Thyroid gland (tissue), 4 donors: ENCODE data around the gene PNPLA2.

Source experiments
- POLR2A ChIP-seq, 2 donors: fragments of 450-650 bp; IDR thresholded peaks; one replicate each; pipeline ENCODE4 v1.6.1; 2017; ENCODE audit warnings: antibody characterized with exemption in 2 of 2, mild to moderate bottlenecking in 2 of 2, moderate library complexity in 1 of 2
- TF ChIP-seq, protein P1 (sequence below), 6 experiments: fragments of 200-600 bp in 3 of 6; fragments of 450-650 bp in 3 of 6; sonication (generic) in 3 of 6; IDR thresholded peaks; one replicate each; pipeline ENCODE4 v1.5.1; 2016 to 2019; ENCODE audit warnings: antibody characterized with exemption in 6 of 6, mild to moderate bottlenecking in 2 of 6, inconsistent platforms in 1 of 6, moderate library complexity in 1 of 6

DNA sequence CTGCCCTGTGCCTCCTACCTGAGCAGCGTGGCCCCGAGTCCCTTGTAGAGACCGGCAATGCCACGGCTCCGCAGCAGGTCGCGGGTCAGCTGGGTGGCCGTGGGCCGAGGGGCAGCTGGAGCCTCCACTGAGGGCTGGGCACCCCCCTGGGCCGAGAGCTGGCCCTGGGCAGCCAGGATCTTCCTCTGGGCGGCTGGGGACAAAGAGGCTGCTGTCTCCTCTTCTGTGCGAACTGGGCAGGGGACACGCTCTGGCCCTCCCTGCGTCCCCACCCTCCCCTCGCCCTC is 26.2 kb upstream of the PNPLA2 start:
- no peak for TF ChIP-seq POLR2A (IDR thresholded peaks at IDR 0.05)
- TF ChIP-seq, protein P1, sequence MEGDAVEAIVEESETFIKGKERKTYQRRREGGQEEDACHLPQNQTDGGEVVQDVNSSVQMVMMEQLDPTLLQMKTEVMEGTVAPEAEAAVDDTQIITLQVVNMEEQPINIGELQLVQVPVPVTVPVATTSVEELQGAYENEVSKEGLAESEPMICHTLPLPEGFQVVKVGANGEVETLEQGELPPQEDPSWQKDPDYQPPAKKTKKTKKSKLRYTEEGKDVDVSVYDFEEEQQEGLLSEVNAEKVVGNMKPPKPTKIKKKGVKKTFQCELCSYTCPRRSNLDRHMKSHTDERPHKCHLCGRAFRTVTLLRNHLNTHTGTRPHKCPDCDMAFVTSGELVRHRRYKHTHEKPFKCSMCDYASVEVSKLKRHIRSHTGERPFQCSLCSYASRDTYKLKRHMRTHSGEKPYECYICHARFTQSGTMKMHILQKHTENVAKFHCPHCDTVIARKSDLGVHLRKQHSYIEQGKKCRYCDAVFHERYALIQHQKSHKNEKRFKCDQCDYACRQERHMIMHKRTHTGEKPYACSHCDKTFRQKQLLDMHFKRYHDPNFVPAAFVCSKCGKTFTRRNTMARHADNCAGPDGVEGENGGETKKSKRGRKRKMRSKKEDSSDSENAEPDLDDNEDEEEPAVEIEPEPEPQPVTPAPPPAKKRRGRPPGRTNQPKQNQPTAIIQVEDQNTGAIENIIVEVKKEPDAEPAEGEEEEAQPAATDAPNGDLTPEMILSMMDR (IDR thresholded peaks at IDR 0.05): no peak
